ENCODE data around the gene FLNA.

GRCh38 chrX:154365997-154366665 is 8.3 kb downstream of the FLNA start:
- TF ChIP-seq EZH2phosphoT487 (IDR thresholded peaks at IDR 0.05; ENCODE audit: low read length) = no peak
- no peak for TF ChIP-seq CTCF (IDR thresholded peaks at IDR 0.05; ENCODE audit: low read length)
